Stimulated activated CD4-positive, alpha-beta T cell treated with anti-CD3 and anti-CD28 coated beads, Interleukin-1b, Interleukin-23, amount 100 ng/mL, for 1 hour (primary cell): ENCODE measurements around the gene DGKI.

Source experiments
- DNase-seq, 2 donors: peaks; one replicate each; pipeline ENCODE4 v3.0.0-alpha.2; 2020; ENCODE audit warnings: low read depth in 2 of 2

DGKI gene

DNA sequence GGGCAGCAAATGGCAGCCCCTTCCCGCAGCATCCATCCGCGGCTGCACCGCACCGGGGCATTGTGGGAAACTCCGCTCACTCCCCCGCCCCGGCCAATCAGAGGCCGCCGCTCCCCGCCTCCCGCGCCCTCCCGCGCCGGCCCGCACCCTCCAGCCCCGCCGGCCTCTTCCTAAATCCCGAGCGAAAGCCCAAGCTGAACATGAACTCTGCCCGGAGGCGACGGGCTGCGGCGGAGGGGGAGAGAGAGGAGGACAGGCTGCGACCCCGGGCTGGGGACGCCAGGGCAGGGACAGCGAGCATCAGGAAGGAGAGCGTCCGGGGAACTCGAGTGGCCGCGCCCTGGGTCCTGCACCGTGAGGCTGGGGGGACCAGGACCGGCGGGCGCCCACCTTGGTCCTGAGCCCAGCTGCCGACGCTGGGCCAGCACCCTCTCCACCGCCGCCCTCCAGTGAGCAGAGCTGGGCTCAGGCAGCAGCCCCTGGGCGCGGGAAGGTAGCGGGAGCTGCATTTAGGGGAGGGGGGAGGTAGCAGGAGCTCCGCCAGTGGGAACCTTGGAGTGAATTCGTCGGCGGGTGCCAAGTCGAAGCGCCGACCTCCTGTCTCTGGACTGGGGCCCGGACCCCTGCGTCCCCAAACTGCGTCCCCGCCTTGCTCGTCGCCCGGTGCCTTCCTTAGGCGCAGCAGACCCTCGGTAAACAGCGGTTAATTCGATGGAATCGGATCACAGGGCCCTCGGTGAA, at the start of gene DGKI:
Gene DGKI, minus strand, starts transcription at position 148 of the 741 bp plus-strand sequence.
- DNase-seq = no peak

DNA sequence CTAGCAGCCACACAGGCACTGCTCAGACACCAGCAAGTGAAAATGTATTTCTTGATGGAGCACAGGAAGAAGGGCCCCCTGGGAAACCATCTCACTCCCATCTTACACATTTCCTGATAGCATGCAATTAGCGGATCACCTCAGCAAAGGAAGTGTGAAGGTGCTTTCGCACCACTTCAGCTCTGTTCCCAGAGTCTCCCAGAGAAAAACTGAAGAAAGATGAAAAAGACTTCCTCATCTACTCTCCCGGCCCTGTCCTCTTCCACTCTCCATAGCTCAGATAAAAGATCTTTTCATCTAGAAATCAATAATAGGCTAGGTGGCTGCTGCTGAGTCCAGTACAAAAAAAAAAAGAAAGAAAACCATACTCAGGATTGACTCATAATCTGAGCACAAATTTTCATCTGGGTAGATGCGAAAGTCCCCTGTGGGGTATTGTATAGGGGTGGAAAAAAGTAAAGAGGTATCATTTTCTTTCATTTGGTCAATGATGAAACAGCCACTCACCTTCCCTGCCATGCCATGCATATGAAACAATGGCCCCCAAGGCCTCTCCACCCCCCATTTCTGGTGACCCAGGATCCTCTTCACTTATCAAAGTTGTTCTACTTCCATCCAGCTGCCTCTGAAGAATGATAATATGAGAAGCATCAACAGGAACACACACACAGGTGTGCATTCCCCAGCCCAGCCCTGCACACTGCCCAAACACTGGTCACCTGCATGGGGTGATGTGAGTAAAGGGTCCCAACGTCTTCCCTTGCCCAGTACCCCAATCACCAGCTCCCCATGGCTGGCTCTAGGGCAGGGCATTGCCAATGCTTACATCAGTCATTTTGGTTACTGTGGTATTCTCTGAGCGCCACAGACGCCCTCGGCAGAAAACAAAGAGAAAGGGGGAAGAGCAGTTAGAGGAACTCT, 48.8 kb upstream of the DGKI start:
- DNase-seq = no peak

DNA sequence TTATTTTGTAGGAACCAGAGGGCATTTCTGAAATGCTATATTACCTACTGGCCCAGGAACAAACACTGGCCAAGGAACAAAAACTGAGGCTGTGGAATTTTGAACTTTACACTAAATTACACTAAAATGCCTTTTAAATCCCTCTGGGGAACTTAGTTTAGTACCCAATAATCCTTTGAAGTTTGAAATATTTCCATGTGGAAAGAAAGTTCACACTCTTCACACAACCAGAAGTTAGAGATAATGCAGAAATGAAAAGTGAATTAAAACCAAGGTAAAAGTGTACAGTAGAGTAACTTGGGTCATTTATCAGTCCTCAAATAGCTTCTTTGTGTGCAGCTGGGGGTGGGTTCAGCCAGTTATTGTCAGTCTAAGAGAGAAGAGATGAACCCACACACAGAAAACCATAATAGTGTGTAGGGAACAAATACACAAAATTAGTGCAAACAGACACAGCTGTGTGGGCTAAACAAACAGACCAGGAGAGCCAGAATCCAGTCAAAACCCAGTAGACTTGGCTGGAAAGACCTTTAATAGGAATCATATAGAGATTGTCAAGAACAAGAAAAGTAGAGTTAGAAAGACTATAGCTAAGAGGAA, 46.5 kb upstream of the DGKI start:
- no peak for DNase-seq

DNA sequence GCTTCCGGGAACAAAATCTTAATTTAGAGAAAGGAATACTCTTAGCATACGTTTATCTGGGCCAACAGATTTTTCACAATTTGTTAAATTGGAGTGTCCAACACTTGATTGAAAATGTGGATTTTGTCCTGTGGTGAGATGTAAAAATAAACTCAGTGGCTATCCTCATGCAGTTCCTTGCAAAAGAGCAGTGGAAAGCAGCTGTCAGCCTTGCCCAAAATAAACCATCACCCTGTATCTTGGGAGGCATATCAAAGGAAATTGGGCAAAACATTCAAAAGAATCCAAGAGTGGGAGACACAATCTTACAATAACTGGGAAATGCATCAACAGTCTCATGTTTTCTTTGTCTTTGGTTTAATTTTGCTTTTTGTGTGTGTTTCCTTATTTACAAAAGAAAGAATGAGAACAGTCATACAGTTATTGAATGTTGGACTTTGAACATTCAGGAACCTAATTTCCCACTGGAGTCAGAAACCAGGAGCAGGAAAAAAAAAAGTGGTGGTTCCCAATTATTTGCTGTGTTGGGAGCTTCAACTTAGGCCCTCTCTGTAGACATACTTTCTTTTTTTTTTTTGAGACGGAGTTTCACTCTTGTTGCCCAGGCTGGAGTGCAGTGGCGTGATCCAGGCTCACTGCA, 44.4 kb upstream of the DGKI start:
- DNase-seq = no peak

DNA sequence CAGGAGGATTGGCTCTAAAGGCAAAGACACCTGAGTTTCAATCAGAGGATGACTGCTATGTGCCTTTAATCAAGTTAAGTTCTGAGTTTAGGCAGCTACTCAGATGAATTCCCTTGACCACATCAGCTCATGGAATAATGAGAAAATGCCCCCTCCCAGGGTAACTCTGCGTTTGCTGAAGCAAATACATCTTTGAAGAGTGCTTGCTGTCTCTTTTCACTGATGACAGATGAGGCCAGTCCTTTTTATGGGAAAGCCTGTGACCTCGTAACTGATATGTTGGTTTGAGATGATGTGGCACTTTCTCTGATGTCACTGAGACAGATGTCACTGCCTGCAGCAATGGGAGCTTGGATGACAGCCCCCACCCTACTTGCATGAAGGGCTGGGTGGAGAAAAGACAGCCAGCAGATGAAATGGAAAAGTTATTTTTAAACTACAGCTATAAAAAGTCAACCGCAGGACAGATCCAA, 43.7 kb upstream of the DGKI start:
- DNase-seq = no peak

DNA sequence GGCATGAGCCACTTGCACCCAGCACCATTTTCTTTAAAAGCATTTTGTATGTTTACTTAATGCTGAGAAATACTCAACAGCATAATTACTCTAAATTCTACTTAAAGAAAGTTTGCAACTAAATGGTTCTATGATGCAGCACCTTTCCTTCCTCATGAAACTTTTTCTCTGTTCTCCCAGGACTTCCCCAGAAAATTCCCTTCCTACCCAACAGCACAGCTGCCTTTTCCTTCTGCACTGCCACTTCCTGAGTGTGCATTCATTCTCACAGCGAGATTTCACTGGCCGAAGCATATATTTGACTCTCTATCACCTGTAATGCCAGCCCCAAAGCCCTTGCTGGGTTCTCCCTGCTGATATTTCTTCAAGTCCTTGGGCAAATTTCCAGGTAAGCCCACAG, 41.5 kb upstream of the DGKI start:
- DNase-seq = no peak

DNA sequence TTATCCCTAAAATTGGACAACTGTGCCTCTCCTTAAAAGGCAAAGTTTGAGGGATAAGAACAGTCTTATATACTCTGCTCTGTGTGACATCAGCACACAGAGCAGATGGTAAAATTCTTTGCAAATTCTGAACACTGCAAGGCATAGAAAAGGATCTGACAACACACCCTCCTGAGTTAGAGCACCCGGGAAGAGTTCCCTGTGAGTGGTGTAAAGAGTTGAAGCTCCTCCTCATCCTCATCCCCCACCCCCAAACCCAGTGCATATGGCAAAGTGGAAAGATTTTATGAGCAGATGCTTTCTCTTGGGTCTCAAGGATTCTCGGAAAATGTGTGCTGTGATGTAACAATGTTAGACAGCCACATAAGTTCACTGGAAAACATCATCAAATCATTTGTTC, 40.0 kb upstream of the DGKI start:
- no peak for DNase-seq

DNA sequence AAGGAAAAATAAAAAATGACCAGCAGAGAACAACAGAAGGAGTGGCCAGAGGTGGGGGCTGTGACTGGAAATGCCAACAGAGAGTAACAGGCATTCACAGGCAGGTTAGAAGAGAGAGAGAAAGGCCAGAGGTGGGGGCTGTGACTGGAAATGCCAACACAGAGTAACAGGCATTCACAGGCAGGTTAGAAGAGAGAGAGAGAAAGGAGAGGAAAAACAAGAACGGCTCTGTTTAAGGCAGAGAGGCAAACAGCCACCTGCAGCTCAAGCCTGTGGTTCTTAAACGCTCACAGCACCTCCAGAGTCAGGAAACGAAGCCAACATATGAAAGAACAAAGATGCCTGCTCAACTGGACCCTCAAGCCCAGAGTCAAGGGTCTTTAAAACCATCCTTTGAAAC, 39.5 kb upstream of the DGKI start:
- DNase-seq = no peak

DNA sequence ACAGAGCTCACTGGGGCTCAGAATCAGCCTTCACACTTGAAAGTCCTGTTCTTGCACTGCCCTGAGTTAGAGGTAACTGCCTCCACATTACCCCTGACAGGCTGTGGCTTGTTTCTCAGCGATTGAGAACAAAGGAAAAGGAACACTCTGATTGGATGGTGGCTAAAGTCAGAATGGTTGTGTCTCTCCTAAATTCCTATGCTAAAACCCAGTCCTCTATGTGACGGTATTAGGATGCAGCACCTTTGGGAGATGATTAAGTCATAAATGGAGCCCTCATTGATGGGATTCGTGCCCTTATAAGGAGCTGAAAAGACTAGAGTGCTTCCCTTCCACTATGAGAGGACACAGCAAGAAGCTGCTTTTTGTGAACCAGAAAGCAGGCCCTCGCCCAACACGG, 38.9 kb upstream of the DGKI start:
- no peak for DNase-seq

DNA sequence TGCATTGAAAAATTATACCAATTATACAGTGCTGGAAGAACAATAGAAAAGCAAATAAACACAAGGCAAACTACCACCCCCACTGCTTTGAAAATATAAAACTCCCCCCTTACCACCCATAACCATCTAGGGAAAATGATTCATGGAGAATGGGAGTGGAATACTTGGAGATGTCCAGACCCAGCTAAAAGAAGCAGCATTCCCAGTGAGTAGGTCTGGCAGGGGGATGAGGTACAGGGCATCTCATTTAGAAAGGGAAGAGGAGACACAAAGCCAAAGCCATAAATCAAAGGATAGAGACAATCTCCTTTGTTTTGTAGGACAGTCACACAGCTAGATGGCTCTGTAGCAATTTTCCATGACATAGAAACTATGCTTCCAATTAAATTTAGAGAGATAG, 36.0 kb upstream of the DGKI start:
- DNase-seq = no peak

DNA sequence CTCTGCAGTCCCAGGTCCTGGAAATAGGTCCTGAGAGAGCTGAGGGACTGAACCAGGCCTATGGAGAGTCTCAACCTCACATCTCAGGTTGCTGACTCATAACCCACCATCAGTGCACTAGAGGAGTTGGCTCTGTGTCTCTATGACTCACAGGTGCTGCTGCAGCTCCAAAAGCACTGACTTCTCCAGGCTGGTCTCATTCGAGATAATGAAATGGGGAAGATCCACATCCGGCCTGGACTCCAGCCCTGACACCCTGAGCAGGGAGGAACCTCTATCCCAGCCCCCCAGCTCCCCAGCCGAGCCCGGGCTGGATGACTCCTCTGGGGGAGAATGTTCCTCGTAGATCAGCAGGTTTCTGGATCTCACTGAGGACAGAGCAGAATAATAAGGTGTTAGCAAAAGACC, 35.5 kb upstream of the DGKI start:
- no peak for DNase-seq

DNA sequence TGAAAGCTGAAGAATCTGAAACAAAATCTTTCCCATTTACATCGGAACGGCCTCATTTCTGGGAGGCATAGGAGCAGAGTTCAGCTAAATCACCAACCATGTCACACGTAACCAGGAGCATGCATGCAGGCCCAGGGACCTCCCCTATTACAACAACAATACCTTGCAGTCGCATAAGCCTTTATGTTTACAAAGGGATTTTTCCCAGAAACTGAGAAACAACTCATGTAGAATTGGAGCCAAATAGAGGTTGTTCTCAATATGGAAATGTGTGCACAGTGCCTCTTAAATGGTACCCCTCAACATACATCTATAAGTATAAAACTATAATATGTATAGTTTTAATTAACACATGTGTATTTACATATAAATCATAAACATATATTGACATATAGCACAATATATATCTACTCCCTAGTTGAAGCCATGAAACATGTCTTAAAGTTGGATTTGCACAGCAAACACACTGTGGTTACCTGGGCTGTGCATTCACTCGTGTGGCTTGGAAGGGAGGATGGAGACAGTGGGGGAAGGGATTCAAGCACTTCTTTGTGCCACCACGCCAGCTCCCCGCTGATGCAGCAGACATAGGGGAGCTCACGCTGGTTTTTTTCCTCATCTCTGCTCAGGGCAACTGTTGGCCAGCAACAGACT, 35.0 kb upstream of the DGKI start:
- DNase-seq = no peak

DNA sequence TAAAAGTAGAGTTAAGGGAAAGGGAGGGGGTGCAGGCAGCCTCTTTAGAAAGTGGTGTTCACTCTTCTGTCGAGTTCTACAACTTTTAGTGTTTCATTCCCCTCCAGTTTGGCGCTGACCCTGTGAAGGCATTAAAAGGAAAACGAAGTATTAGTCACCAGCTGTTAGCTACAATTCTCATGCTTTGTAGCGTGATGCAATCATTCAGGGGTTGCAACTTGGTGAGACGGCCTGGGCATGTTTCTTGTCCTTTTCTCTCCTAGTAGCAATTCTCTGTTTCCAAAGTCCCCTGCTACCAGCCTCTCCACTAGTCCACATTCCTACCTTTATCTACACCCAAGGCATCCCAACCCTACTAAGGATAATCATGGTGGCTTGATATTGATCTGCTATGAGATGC, 33.7 kb upstream of the DGKI start:
- DNase-seq = no peak

DNA sequence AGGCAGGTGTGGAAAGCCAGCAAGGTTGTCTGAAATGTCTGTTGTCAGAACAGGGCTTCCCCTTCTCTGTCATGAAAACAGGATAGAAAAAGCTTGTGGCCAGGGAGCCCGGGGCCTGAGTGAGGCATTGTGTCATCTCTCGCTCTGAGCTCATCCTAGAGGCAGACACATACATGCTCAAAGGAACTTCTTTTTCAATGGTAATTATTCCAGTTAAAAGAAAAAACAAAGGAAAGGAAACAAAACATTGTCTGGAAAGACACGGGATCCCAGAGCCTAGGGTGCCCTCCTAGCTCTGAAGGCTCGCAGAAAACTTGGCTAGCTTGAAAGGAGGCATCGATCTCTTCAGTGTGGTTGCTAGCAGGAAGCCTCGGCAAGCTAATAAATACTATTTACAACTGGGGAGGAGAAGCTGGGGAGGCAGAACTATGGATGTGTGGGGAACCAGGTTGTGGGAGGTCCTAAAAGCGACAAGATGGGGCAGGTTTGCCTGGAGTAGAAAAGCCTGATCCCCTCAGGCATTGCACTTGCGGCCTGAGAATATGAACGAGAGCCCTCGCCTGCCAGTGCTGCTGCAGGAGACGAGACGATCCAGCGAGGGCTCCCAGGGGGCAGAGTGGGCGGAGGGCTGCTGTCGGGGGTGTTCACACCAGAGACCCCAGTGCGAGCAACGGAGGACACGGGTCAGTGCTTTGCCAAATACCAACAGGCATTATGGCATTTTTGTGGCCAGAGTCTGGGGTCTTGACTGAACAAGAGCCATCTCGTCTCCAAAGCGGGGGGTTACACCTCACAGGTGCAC, 32.8 kb upstream of the DGKI start:
- DNase-seq = no peak

DNA sequence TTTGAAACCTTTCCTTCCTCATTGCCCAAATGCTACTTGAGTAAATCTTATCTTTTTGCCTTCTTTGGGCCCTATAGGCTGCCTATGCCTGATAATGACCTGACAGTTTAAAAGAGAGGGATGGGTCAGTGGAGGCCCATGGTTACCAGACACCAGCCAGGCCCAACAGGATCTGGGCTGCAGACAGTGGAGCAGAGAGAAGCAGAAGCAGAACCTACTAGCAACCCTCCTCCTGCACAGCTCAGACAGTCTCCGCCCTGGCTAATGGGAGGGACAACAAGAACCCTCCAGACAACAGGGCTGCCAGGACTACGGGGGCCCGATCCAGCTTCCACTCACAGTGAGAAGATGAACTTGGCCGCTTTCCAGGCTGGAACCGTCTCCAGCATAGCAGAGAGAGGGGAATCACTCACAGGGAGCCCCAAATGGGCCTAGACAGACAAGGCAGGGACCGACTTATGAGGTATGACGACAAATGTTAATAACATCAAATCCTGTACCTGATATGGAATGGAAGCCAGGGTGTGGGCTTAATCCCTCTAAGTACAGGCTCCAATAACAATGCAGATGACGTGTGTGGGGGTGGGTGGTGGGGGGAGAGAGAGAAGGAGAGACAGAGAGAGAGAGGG, 31.7 kb upstream of the DGKI start:
- no peak for DNase-seq

DNA sequence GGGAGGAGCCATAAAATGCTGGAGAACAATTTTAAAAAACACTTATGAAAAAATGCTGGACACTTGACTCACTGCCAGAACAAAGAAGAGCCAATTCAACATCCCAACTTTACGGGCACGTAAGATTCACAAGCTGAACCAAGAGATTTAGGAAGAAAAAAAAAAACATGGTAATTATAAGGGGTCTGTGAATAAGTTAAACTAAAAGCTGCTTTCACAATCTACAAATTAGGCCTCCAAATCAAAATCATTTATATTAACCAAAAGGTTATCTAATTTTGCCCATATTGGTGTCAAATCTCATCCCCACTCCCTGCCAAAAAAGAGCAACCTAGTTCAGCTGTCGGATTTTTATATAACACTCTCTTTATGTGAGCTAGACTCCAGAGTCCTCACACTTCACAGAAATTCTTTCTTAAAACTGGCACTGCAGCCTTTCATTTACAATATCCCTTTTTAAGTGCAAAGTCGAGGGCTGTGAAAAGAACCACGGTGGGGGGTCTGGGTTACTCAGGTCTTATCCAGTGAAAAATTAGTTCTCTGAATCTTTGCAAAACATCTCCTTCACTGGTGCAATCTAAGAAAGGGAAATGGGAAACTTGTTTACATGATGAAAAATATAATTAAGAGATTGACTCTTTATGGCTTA, 30.4 kb upstream of the DGKI start:
- no peak for DNase-seq

DNA sequence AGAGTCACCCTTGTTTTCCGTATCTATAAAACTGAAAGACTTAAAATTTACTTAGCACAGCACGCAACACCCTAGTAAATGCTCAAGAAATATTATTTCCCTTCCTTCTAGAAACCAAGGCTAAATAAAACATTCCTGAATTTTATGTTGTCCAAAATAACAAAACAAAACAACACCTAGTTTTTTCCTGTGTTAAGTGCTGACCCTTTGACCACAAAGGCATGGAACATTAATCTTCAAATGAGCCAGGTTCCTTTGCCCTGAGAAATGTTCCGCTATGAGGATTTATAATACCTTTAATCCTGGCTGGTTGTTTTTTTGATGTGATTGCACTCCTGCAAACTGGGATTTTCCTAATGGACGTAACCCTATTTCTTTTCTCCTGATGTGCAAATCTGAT, 29.0 kb upstream of the DGKI start:
- DNase-seq = no peak

DNA sequence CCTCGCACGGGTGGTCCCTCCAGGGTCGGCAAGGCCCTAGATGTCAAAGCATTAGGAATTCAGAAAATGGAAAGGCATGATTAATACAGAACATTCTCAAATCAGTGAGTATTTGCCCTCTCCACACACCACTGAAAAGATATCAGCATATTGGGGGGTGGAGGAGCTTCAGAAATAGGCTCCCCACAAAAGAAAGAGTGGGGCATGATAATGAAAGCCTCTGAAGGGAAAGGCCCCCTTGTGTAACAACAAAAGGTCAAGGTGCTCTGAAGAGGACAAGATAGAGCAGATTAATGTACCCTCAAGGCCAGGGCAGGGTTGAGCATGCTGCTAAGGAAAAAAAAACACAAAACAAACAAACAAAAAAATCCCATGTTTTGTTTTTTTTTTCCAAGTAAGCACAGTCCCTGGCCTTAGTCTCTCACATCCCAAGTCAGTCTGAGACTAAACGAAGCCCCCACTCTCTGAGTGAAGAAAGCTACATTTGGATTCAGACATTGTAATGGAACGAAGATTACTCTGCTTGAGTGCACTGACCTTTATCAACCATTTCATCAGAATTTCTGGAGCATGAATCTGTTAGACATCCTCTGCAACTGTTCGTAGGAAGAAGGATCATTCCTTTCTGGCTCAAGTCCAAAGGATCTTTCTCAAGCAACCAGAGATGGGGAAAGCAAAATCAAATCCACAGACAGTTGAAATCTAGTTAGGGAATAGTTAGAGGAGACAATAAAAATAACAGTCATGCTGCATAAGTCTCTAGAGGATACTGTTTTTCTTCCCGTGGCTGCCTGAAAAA, 27.4 kb upstream of the DGKI start:
- no peak for DNase-seq

DNA sequence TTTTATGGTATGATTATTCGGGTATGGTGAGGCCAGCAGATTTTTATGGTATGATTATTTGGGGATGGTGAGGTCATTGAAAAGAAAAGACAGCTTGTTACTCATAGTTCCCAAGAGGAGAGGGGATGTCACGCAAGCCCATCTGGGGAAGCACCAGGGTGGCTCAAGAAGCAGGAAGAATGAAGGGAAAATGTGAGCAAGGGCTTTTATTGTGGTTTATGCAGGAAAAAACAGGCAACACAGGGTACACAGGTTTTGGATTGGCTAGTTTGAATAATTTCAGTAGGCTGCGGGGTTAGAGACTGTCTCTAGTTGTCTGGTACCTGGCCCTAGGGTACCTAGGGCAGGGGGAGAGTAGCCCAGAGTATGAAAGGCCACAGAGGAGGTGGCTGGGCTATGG, 26.8 kb upstream of the DGKI start:
- no peak for DNase-seq
